ENCODE data around the gene SPACA7. TPM values are rescaled to one million over a fixed set of nuclear protein-coding genes. Genes with fewer than 3 reads are reported as not detected.

SPACA7 gene
- total and polyA plus RNA-seq, 10 of the 15 experiments (the other 5 are each of a cell fraction or from before 2014, with no cell fraction given) = not detected

DNA sequence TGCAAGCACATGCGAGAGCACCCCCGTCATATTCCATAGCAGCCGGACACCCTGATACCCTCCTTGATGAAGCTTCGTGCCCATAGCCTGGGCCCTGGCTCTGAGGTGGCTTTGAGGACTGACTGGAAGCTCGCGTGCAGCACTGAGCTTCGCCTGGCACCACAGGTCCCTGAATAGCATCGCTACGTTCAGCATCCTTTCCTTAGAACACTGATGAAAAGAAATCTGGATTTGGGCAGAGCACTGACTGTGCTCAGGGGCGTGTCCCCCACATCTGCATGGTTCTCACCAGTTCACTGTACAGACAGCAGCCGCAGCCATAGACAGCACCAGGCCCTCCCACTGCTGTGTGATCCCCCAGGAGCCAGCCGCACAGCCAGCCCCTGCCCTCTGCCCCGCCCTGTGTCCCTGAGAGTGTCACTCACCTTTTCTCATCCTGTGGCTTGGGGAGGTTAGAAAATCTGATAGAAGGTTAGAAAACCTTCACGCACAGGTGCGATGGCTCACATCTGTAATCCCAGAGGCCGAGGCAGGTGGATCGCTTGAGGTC lies 49.3 kb upstream of the SPACA7 start:
- TF ChIP-seq, protein P1, sequence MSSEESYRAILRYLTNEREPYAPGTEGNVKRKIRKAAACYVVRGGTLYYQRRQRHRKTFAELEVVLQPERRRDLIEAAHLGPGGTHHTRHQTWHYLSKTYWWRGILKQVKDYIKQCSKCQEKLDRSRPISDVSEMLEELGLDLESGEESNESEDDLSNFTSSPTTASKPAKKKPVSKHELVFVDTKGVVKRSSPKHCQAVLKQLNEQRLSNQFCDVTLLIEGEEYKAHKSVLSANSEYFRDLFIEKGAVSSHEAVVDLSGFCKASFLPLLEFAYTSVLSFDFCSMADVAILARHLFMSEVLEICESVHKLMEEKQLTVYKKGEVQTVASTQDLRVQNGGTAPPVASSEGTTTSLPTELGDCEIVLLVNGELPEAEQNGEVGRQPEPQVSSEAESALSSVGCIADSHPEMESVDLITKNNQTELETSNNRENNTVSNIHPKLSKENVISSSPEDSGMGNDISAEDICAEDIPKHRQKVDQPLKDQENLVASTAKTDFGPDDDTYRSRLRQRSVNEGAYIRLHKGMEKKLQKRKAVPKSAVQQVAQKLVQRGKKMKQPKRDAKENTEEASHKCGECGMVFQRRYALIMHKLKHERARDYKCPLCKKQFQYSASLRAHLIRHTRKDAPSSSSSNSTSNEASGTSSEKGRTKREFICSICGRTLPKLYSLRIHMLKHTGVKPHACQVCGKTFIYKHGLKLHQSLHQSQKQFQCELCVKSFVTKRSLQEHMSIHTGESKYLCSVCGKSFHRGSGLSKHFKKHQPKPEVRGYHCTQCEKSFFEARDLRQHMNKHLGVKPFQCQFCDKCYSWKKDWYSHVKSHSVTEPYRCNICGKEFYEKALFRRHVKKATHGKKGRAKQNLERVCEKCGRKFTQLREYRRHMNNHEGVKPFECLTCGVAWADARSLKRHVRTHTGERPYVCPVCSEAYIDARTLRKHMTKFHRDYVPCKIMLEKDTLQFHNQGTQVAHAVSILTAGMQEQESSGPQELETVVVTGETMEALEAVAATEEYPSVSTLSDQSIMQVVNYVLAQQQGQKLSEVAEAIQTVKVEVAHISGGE (CRISPR knock-in tag; IDR thresholded peaks at IDR 0.05) = no peak
- no peak for TF ChIP-seq SUZ12 (IDR thresholded peaks at IDR 0.05; ENCODE audit: unreplicated experiment)
- TF ChIP-seq FOXM1 (IDR thresholded peaks at IDR 0.05; ENCODE audit: low read depth, low read length) = no peak
- TF ChIP-seq KAT2A (conservative IDR thresholded peaks at IDR 0.05; ENCODE audit: control insufficient read depth, low read depth, low read length) = no peak
- no peak for TF ChIP-seq MYB (IDR thresholded peaks at IDR 0.05; ENCODE audit: borderline replicate concordance, low read depth, low read length)
- Histone ChIP-seq H3K36me3 (ENCODE audit: control insufficient read depth in 2 of 2, insufficient read depth in 2 of 2, low read length in 1 of 2) (no peaks in the 10 kb centered on the region), H3K79me2 (ENCODE audit: control insufficient read depth, insufficient read depth, low read length) (no peaks in the 10 kb centered on the region), H3K4me2 (ENCODE audit: control insufficient read depth, insufficient read depth) (no peak overlapping the region), H2AFZ (ENCODE audit: control insufficient read depth, low read depth, low read length) (no peak overlapping the region), H4K20me1 (ENCODE audit: control insufficient read depth, insufficient read depth) (no peaks in the 10 kb centered on the region), H3K4me1 (ENCODE audit: control insufficient read depth, insufficient read depth, low read length) (no peaks in the 10 kb centered on the region), H3K27me3 (replicated peaks in 1 of 2; ENCODE audit: control insufficient read depth in 2 of 2, insufficient read depth in 2 of 2, low read length in 1 of 2) (no peaks in the 10 kb centered on the region), H3K4me3 (no peak overlapping the region), H3K27ac (ENCODE audit: control insufficient read depth, insufficient read depth) (no peak overlapping the region), H3K9ac (ENCODE audit: control insufficient read depth, insufficient read depth, low read length) (no peak overlapping the region), H3K9me3 (replicated peaks; ENCODE audit: control insufficient read depth, insufficient read depth, low read length) (no peaks in the 10 kb centered on the region; the same call in 2 of the 3 replicates)
- WGBS (ENCODE audit: insufficient coverage, insufficient replicate concordance, low lambda C conversion rate, missing lambda C conversion rate) = 62% methylated on average over 17 of the region's 17 CpGs
- SMC1A ChIA-PET (ENCODE audit: uncharacterized antibody, unreplicated experiment) = no interaction called here
- BruUV-seq (replicated peaks) = no TSS peak
- POLR2A ChIA-PET = no interaction called here
- in situ Hi-C loops (cut with MboI) (no loop called here), intact Hi-C loops (cut with micrococcal nuclease; ENCODE audit: unreplicated experiment) (no loop called here)
- ATAC-seq = no peak
- CTCF ChIA-PET = no interaction called here
- RAD21 ChIA-PET (ENCODE audit: unreplicated experiment) = no interaction called here
- FAIRE-seq = no peak
- no peak for DNase-seq (ENCODE audit: low read depth, low spot score)
